Frontal cortex (tissue), 4 donors: ENCODE results near the gene SWI5. TPM values are rescaled to one million over a fixed set of nuclear protein-coding genes. Genes with fewer than 3 reads are reported as not detected.

Source experiments
- DNase-seq, 2 donors: peaks; one replicate each; pipeline ENCODE4 v3.0.0; 2012; ENCODE audit warnings: low spot score in 2 of 2
- FAIRE-seq: peaks from 2 replicates; lab custom pipeline; 2012; peaks lifted over from hg19 to GRCh38; lab: Jason Lieb, UNC
- total RNA-seq: library from RNA; depleted of rRNA; stranded (reverse); fragments of >200 nt; gene quantifications from one replicate; pipeline ENCODE4 v1.2.3, GENCODE V29; 2014
- donor health status: control.
- donor health status: control.
- donor health status: control.

SWI5 gene
- total RNA-seq, 1 donor from 2014 or later: 3.7 TPM

- no peak for DNase-seq
Observed at GRCh38 chr9:128304971-128305288, 28.9 kb downstream of the SWI5 start.

GRCh38 chr9:128309551-128309950 is 33.5 kb downstream of the SWI5 start:
- no peak for FAIRE-seq
- DNase-seq: no peak

More at GRCh38 chr9:128304971-128305288, 28.9 kb downstream of the SWI5 start:
- no peak for FAIRE-seq

- FAIRE-seq: no peak
- no peak for DNase-seq
Observed at GRCh38 chr9:128310461-128310860, 34.4 kb downstream of the SWI5 start.

GRCh38 chr9:128314697-128315096 is 38.6 kb downstream of the SWI5 start:
- FAIRE-seq (no peak), DNase-seq (no peak)

- FAIRE-seq: no peak
Observed at GRCh38 chr9:128316421-128316820, 40.3 kb downstream of the SWI5 start.

GRCh38 chr9:128317629-128318028 is 41.6 kb downstream of the SWI5 start:
- FAIRE-seq (no peak), DNase-seq (no peak)

More at GRCh38 chr9:128316421-128316820, 40.3 kb downstream of the SWI5 start:
- DNase-seq: peak; percentile 67 to 76

GRCh38 chr9:128321343-128321742 is 45.3 kb downstream of the SWI5 start:
- FAIRE-seq: no peak
- no peak for DNase-seq

- DNase-seq: no peak
- no peak for FAIRE-seq
Observed at GRCh38 chr9:128321879-128322403, 45.9 kb downstream of the SWI5 start.

GRCh38 chr9:128322404-128323211 is 46.5 kb downstream of the SWI5 start, which contains the start of the genes COQ4 and TRUB2:
Gene COQ4 (plus strand): TSS chr9:128322839. CDS start chr9:128322859, 20 bp downstream.
Gene TRUB2 (minus strand): TSS chr9:128322447. CDS start chr9:128322408, 39 bp downstream.
- peak; percentile 92 to 95 for DNase-seq
- no peak for FAIRE-seq

GRCh38 chr9:128323212-128323730 is 47.2 kb downstream of the SWI5 start:
- DNase-seq (no peak), FAIRE-seq (no peak)

- no peak for FAIRE-seq
- DNase-seq: no peak
Observed at GRCh38 chr9:128323791-128324190, 47.7 kb downstream of the SWI5 start.

- DNase-seq (no peak), FAIRE-seq (no peak)
Observed at GRCh38 chr9:128324401-128324800, 48.3 kb downstream of the SWI5 start.

- DNase-seq (no peak), FAIRE-seq (no peak)
Observed at GRCh38 chr9:128325629-128326028, 49.6 kb downstream of the SWI5 start.

- no peak for FAIRE-seq
- DNase-seq: no peak
Observed at GRCh38 chr9:128333451-128333869, 57.4 kb downstream of the SWI5 start.

GRCh38 chr9:128335161-128335560 is 59.1 kb downstream of the SWI5 start:
- DNase-seq: no peak
- no peak for FAIRE-seq

GRCh38 chr9:128335914-128336313 is 59.8 kb downstream of the SWI5 start:
- no peak for DNase-seq
- FAIRE-seq: no peak

- FAIRE-seq: no peak
- no peak for DNase-seq
Observed at GRCh38 chr9:128337936-128338335, 61.9 kb downstream of the SWI5 start.
